OCI-LY1 (cell line): ENCODE measurements around the gene CRACDL.

ENCODE experiments used
- EZH2 ChIP-seq: fragments of 200-600 bp; sonication (generic), shearing (Covaris generic); IDR thresholded peaks from 2 replicates; pipeline ENCODE4 v1.8.0; 2017; ENCODE audit warnings: borderline replicate concordance, mixed run types, mild to moderate bottlenecking, antibody characterized with exemption, low read length, moderate library complexity, mixed read lengths
- TF ChIP-seq, protein P1 (sequence below): fragments of 200-600 bp; sonication (generic), shearing (Covaris generic); IDR thresholded peaks from 2 replicates; pipeline ENCODE4 v1.5.1; 2017; ENCODE audit warnings: mild to moderate bottlenecking, antibody characterized with exemption, low read length, moderate library complexity, mixed read lengths

DNA sequence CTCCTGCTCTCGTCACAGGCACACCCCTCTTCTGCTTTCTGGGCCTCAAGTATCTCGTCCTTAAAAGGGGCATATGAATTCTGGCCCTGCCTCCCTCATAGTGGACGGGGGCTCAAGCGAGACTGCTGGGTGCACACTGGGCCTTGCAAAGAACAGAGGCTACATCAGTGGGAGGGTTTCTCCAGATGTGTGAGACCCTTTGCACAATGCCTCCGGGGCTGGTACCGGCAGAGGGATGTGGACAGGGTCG is 25.0 kb downstream of the CRACDL start:
- TF ChIP-seq, protein P1, sequence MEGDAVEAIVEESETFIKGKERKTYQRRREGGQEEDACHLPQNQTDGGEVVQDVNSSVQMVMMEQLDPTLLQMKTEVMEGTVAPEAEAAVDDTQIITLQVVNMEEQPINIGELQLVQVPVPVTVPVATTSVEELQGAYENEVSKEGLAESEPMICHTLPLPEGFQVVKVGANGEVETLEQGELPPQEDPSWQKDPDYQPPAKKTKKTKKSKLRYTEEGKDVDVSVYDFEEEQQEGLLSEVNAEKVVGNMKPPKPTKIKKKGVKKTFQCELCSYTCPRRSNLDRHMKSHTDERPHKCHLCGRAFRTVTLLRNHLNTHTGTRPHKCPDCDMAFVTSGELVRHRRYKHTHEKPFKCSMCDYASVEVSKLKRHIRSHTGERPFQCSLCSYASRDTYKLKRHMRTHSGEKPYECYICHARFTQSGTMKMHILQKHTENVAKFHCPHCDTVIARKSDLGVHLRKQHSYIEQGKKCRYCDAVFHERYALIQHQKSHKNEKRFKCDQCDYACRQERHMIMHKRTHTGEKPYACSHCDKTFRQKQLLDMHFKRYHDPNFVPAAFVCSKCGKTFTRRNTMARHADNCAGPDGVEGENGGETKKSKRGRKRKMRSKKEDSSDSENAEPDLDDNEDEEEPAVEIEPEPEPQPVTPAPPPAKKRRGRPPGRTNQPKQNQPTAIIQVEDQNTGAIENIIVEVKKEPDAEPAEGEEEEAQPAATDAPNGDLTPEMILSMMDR, result no peak
- TF ChIP-seq EZH2, result no peak
